ENCODE data around the gene SLC46A2.

SLC46A2 gene

DNA sequence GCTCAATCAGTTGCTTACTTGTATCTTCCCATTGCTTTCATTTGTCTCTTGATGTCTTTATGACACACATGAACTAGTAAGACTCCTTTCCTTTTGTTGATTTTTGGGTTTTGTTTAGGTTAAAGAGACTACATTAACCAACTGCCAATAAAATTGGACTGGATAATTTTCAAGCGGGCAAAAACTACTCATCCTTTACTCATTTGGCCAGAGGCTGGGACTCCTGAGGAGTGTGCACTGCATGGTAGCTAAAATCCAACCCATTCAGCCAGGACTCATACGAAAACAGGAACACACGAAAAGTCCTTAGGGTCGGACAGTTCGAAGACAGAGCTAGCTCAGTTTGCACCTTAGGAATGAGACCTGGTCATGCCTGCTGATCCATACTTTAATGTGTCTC, 6.0 kb downstream of the SLC46A2 start:
- no peak for DNase-seq

DNA sequence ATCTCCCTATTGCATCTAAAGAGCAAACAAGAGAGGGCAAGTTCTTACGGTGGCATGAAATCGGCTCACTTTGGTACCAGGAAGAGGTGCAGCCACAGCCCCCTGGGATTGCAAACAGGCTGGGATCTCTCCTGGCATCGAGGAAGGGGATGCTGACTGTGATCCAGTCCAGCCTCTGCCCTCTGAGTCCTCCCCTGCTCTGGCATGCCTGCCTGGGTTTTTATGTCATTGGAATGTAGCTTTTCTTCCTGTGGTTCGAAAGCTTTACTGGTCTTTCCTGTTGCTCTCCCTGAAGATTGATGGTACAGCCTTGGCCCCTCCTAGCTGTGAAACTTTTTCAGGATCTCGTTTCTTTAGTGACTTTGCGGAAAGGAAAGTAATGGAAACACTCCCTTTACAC, 6.6 kb downstream of the SLC46A2 start:
- DNase-seq, result no peak

DNA sequence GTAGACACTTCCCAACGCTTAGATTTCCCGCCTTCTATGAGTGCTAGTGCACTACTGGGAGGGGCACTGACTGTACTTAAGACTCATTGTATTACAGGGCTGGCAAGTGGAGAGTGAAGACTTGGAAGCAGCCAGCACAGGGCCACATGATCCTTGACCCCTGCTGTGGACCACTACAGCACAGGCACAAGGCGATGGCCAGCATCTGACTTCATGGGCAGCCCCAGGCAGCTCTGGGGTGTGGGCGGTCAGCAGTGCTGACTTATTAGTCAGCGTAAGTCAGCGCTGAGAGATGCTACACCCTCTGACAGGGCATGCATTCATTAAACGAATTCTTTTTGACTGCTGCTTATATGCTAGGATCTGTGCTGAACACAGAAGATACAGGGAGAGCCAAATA, 9.3 kb downstream of the SLC46A2 start:
- peak; percentile 73 for DNase-seq

DNA sequence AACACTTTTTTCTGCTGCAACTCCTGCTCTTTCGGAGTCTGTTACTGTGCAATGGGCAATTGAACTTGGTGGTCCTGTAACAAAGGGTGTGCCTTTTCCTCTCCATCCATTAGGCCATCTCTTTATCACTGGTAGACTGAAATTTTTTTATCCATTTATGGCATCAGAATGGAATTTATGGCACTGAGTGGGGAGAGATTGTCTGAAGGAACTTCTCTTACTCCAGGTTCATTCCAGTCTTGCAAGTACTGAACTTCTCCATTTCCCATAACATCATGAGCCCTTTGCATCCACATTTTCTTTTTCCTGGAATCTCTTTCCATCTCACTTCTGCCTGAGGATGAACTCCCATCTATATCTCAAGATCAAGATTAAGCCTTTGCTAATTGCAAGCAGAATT, 10.0 kb downstream of the SLC46A2 start:
- no peak for DNase-seq

DNA sequence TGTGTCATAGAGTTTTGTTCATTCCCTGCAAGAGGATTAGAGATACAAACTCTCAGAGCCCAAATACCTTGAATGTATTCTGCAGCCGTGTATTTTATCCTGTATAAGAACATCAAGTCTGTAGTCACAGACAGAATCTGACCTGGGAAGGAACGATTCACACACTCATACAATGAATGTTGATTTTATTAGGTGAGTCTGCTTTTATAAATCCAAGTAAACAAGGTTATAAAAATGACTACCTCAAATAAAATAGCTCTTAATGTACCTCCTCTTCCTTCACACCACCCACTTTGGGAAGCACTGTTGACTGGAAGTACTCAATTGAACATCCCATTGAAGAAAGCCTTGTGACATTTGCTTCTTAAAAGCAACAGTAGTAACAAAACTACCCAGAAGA, 11.9 kb downstream of the SLC46A2 start:
- no peak for DNase-seq

DNA sequence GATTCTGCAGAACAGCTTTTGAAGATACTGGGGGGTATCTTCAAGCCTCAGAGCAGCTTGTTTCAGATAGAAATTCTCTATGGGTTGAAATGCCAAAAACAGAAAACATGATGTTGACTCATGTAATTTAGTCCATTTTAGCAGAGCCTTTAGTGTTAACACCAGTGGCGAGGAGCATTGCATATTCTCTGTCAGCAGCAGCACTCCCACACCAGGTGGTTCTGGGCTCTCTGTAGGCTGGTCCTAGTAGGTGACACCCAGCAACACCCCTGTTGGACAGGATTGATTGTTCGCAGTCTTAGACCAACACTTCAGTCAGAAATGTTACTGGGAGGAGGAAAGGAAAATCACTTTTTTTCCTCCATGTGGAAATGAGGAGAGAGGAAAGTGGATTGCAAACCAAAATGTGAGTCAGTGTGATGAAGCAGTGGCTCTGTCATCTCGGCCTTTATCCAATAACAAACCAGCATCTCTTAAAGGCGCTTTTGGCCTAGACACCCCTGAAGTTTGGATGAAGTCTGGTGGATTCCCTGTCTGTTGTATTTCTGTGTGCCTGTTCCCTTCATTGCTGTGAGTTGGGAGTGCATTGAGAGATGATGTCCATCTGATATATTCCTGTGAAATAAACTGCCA, 16.8 kb downstream of the SLC46A2 start:
- no peak for DNase-seq

DNA sequence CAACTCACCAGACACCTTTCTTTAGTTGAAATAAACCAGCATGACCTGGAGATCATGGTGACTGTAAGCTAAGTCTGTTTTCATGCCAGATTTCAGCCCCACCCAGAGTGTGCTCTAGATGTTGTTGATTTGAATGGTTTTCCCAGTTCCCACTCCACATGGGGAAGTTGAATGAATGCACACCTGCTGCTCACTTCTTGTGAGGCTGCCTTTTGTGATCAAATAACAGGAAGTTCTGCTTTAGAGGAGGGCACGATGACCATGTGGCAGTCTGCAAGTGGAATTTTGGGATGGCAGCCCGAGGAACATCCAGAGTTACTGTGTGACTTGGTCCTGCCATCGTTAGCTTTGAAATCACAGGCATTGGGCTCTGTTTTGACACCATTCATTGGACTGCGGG, 18.7 kb downstream of the SLC46A2 start:
- DNase-seq, result no peak

DNA sequence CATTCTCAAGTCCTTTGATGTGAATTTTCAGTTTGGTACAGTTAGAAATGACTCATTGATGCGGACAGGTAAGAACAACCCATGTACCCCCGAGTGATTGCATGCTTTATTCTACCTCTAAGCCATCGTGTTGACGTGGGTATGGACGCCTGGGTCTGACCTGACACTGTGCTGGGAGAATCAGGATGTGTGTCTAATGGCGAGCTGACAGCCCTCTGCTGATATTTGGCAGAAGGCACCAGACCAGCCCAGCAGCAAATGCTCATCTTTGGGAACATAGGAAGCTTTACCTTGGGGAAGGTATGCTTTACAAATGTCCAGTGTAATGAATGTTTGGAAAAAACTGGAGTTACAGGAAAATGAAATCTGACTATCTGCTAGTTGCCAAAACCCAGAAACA, 20.1 kb downstream of the SLC46A2 start:
- DNase-seq, result no peak

DNA sequence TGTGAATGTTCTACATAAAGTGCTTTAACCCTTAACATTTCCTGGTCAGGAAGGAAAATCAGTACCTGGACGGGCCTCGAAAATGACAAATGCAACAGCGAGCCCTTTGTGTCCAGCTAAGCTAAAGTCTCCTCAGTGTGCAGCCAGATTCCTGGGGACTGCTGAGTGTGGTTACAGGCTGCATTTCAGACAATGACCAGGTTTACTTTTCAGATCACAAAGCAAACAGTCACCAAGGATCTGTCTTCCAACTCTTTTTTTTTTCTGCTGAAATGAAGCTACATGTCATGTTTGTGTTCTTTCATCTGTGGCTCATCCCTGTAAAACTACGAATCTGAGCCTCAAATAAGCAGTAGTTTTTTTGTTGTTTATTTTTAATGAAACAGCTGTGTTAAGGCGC, 20.8 kb downstream of the SLC46A2 start:
- no peak for DNase-seq

DNA sequence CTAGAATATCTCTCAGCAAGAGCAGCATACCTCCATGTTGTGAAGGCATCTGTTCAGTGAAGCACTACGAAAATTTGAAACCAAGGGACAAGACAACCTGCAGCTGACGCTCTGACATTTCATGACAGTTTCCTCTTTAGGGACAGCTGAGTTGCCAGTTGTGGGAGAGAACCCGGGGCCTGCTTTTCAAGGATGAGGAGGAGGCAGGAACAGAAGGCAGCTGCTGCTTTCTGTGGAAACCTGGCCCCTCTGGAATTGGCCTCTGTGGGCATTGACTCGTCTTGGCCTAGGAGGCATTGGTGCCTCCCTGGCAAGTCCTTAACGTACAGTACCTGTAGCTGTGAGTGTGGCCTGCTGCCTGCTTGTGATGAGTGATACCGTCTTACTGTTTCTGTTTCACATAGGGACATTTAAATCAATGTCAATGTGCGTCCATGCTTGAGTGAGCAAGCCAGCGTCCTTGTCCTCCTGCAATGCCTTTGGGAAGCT, 21.6 kb downstream of the SLC46A2 start:
- no peak for DNase-seq

DNA sequence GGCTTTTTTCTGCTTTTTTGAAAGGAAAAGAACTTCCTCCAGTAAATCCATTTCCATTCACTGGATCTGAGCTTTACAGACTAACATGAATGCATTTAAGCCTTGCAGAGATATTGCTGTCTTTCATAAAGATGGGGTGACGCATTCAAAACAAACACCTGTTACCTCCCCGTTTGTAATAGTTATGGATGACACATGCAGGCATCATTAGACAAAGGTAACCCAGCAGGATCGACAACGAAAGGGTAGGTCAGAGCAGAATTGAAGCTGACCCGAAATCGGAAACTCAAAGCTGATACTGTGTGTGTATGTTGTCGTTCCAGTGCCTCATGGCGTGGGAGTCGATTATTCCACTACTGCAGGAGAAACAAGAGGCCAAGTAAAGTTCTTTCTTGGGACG, 22.2 kb downstream of the SLC46A2 start:
- DNase-seq, result no peak

DNA sequence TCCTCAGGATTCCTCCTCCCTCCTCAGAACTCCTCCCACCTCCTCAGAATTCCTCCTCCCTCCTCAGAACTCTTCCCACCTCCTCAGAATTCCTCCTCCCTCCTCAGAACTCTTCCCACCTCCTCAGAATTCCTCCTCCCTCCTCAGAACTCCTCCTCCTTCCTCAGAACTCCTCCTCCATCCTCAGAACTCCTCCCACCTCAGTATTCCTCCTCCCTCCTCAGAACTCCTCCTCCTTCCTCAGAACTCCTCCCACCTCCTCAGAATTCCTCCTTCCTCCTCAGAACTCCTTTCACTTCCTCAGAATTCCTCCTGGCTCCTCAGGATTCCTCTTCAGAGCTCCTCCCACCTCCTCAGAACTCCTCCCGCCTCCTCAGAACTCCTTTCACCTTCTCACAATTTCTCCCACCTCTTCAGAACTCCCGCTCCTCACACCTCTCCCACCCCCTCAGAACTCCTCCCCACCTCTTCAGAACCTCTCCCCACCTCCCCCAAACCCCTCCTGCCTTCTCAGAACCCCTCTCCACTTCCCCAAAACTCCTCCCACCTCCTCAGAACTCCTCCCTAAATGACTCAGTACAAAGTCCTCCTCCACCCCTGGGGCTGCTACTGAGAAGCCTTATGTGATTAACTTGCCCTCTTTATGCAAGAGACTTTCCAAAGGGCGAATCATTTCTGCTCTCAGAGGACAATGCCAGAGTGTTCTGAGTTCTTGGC, 23.2 kb downstream of the SLC46A2 start:
- peak; percentile 82 for DNase-seq

DNA sequence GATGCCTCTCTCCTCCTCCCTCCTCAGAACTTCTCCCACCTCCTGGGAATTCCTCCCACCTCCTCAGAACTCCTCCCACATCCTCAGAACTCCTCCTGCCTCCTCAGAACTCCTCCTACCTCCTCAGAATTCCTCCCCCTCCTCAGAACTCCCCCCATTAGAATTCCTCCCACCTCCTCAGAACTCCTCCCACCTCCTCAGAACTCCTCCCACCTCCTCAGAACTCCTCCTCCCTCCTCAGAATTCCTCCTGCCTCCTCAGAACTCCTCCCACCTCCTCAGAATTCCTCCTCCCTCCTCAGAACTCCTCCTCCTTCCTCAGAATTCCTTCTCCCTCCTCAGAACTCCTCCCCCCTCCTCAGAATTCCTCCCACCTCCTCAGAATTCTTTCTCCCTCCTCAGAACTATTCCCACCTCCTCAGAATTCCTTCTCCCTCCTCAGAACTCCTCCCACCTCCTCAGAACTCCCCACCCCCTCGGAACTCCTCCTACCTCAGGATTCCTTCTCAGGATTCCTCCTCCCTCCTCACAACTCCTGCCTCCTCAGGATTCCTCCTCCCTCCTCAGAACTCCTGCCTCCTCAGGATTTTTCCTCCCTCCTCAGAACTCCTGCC, 23.9 kb downstream of the SLC46A2 start:
- no peak for DNase-seq

DNA sequence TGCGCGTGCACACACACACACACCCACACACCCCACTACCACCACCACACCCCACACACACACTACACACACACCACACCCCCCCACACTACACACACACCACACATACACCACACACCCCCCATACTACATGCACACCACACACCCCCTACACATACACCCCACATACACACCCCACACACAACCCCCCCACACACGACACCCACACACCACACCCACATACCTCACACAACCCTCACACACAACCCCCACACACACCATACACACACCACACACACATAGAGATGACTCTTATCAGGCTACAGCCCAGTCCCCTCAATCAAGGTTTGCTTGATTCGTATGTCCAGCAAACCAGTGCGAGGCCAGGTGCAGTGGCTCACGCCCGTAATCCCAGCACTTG, 25.7 kb downstream of the SLC46A2 start:
- no peak for DNase-seq

DNA sequence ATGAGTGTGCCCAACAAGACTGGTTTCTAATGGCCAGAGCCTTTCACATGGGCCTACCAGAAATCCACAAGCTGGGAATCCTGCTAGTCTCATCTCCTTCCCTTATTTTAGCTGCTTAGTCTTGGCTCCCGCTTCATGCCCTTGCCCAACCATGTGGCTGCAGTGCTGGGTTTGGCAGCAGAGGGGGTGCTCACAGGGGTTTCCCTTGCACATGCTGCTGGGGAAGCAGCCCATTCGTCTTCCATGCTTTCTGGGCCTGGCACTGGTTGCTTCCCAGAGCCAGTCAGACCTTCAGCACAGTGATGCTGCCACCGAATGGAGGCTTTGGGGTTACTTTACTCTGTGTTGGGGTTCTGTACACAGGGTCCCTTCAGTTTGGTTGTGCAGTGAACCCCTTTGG, 26.3 kb downstream of the SLC46A2 start:
- peak; percentile 53 for DNase-seq

DNA sequence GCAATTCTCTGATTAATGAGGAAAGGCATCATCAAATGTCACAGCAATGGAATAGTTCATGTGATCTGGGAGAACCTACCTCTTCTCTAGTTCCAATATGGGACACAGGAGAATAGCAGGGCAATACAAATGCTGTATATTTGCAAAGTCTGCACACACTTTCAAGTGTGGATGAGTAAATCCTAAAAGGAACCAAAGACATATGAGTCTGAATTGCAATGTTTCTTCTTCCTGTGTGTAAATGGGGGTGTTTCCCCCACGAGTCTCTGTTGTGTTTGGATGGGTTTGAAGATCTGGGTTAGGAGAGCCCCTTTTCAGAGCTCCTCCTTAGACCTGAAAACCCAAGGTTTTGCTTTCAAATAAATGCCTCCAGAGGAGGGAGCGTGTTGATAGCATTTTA, 26.9 kb downstream of the SLC46A2 start:
- peak; percentile 45 for DNase-seq

DNA sequence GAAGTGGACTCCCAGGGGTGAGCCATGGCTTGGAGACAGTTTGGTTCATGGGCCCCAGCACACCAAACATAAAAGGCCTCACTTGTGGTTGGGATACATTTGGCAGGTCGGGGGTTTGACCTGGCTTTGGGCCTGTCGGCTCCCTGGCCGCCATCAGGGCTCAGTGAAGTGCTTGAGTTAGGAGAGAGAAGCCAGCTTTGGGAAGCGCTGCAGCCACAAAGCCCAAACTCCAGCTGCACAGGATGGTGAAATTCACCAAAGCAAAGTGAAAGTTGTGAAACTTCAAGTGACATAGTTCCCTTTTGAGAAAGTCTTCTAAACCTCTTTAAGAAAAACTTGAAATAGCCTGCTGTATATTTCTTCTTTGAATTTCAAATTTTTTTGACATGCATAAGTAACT, 27.5 kb downstream of the SLC46A2 start:
- peak; percentile 89 for DNase-seq

DNA sequence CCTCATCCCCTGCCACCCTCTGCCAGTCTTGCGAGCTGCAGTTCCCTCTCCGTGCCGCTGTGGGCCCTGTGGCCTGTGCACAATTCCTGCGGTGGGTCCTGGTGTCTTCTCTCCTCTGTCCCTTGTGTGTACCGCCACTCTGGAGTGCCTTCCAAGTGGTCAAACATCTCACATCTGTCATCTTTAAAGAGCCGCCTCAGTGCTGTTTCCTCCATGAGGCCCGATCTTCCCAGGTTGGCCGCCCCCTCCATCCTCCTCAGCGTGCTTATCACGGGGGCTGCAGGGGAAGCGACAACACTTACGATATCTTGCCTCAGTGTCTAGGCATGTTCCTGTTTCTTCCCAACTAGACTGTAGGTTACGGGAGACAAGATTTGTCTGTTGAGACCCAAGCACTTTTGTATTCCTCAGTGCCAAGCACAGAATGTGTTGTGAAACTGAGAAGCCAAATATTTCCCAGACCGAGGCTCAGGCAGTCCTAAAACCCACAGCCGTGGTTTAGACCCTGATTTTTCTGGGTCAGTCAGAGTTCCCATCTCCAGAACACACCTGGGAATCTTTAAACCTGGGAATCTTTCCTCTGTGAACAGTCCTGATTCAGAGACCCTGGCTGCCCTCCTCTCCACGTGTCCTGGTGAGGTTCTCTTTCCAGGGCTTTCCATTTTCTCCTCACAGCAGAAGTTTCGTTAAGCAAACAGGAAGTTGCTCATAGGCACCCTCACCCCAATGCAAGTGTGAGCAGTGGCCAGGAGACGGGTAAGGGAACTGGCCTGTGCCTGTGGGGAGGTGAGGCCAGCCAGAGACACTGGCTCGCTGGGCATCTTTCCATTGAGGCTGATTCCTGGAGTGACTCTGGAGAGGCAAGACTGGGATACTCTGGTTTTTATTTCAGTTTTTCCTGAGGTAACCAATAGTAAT, 28.8 kb downstream of the SLC46A2 start:
- DNase-seq, result peak; percentile 92

DNA sequence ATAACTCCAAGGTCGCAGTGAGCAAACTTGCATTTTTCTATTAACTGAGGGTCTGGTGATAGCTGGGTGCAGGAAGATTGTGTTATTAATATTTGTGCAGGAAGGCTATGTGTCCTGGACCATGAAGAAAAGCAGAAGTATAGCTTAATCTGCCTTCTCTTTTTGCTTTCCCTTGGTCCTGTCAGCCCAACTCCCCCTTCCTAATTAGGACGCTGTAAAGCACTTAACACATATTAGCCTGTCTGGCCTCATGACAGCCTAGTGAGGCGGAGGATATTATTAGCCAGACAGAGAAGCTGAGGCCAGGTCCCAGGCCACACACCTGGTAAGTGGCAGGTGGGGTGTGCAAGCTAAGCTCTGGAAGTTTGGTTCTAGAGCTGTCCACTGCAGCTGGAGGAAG, 29.5 kb downstream of the SLC46A2 start:
- peak; percentile 55 for DNase-seq

DNA sequence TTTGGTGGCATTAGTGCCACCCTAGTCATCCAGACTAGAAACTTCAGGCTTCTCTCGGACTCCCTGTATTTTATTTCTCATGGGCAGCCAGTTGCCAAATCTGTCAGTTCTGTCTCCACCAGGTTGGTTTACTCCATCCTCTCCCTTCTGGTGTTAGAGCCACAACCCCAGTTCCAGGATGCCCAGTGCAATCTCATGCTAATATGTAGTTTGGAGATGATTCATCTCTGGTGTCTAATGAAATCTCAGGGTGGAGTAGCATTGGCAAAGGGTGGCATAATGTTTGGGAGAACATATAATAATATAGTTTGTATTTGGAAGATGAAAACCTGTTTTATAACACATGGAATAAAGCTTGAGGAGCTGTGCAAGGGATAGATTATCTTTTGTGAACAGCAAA, 30.2 kb downstream of the SLC46A2 start:
- DNase-seq, result peak; percentile 54

DNA sequence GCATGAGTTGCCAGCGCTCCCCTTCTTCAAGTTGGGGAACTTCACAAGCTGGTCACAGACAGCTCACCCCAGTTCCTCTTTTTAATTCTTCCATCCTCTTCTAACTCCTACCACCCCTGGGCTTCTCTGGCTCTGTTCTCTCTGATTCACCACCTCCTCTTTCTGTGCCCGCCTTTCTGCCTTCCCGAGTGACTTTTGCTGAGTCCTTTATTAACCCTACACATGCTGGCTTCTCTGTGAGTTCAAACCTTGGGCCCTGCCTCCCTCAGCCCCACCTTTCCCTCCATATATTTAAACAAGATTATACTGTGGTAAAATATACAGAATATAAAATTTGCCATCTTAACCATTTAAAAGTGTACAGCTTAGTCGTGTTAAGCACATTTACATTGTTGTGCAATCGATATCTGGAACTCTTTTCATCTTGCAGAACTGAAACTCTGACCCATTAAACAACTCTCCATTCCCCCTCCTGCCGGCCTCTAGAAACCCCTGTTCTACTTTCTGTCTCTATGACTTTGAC, 32.0 kb downstream of the SLC46A2 start:
- peak; percentile 91 for DNase-seq

DNA sequence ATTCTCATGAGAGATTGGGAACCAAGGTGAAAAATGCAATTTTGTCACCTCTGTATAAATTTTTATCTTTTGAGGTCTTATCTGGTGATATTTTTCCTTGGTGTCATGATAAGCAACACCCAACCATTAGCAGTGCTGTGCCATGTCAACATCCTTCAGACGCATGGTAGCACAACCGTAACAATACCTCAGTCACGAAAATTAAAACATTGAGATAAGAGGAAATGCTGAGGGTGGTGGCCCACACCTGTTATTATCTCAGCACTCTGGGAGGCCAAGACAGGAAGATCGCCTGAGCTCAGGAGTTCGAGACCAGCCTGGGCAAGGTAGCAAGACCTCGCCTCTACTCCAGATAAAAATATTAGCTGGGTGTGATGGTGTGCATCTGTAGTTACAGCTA, 32.7 kb downstream of the SLC46A2 start:
- no peak for DNase-seq

DNA sequence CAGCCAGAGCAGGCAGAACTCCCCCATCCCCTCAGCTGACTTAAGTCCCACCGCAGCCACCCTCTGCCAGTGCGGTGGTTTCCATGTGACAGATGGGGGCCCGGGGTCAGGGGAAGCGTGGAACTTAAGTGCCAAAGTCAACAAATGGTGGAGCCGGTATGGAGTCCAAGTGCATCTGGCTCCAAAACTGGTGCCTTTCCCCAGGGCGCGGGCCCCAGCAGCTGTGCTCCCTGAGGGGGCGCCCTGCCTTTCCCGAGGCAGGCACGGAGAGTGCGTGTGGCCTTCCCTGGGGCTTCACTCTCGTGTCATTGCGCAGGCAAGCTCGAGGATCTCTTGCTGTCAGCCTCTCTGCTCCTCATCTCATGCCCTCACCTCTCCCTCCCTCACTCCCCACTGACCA, 33.8 kb downstream of the SLC46A2 start:
- DNase-seq, result no peak
